Keratinocyte (primary cell): ENCODE measurements around the gene NEBL.

Source experiments
- EZH2 ChIP-seq: IDR thresholded peaks from one replicate; pipeline ENCODE4 v1.6.1; 2012; ENCODE audit warnings: inconsistent platforms, mild to moderate bottlenecking, low read length, moderate library complexity
- TF ChIP-seq, protein P1 (sequence below), 3 experiments: IDR thresholded peaks in 1 of 3; conservative IDR thresholded peaks in 1 of 3; optimal IDR thresholded peaks in 1 of 3; 2 replicates in 2 of 3; 3 replicates in 1 of 3; pipeline versions ENCODE3 to v1.5.1; 2011; ENCODE audit warnings: low read length in 3 of 3, mild to moderate bottlenecking in 3 of 3, moderate library complexity in 2 of 3, control low read depth in 1 of 3, inconsistent platforms in 1 of 3; ENCODE audit not compliant: insufficient read depth in 2 of 3; ENCODE audit errors: extremely low read depth in 1 of 3

DNA sequence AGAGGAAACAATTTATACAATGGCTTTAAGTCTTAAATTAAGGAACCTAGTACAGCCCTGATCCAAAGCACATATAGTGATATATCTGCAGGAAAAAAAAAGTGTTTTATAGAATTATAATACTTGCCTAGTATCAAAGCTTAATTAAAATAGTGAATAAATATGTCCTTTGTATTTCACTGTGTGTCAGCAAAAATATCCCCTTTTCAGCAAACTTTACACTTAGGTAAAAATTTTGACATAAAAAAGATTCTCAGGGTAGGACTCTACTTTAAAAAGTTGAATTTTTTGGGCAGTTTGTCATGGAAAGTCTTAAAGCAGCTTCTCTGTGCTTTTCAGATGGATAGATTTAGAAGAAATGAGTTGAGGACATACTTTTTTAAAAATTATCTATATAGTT lies 12.7 kb upstream of the NEBL start:
- TF ChIP-seq, protein P1, sequence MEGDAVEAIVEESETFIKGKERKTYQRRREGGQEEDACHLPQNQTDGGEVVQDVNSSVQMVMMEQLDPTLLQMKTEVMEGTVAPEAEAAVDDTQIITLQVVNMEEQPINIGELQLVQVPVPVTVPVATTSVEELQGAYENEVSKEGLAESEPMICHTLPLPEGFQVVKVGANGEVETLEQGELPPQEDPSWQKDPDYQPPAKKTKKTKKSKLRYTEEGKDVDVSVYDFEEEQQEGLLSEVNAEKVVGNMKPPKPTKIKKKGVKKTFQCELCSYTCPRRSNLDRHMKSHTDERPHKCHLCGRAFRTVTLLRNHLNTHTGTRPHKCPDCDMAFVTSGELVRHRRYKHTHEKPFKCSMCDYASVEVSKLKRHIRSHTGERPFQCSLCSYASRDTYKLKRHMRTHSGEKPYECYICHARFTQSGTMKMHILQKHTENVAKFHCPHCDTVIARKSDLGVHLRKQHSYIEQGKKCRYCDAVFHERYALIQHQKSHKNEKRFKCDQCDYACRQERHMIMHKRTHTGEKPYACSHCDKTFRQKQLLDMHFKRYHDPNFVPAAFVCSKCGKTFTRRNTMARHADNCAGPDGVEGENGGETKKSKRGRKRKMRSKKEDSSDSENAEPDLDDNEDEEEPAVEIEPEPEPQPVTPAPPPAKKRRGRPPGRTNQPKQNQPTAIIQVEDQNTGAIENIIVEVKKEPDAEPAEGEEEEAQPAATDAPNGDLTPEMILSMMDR (optimal IDR thresholded peaks at IDR 0.05 in 1 of 3, IDR thresholded peaks at IDR 0.05 in 1 of 3, conservative IDR thresholded peaks at IDR 0.05 in 1 of 3; ENCODE audit: extremely low read depth in 1 of 3, insufficient read depth in 2 of 3, low read length in 3 of 3) = no peak
- TF ChIP-seq EZH2 = no peak
